ENCODE data around the gene ZNF501. TPM values are rescaled to one million over a fixed set of nuclear protein-coding genes. Genes with fewer than 3 reads are reported as not detected.

The ZNF501 gene
- total and polyA plus RNA-seq, 2 of the 13 experiments (the other 11 are each of a cell fraction or from before 2014, with no cell fraction given), result 2.4 to 2.8 TPM

- no peak overlapping the region for H3K27ac ChIP-seq (ENCODE audit: extremely low read length, insufficient read depth, low read length)
- no peaks in the 10 kb centered on the region for H4K20me1 ChIP-seq (ENCODE audit: insufficient read depth, low read length)
- H3K4me1 ChIP-seq (ENCODE audit: insufficient read depth, low read length), result no peaks in the 10 kb centered on the region
- in situ Hi-C loops (cut with HindIII; ENCODE audit: extremely low pct_ligation_motif_present, low pct_unique_long_range_greater_than_20kb), result no loop called here
- no peaks in the 10 kb centered on the region for H3K36me3 ChIP-seq (replicated peaks in 1 of 2; ENCODE audit: control insufficient read depth in 1 of 2, insufficient read depth in 2 of 2, low read length in 2 of 2)
- WGBS (ENCODE audit: low lambda C conversion rate), result 13% methylated on average over 4 of the region's 4 CpGs
- ATAC-seq, result no peak
- no peak for FAIRE-seq
- no peak overlapping the region for H3K9ac ChIP-seq (ENCODE audit: insufficient read depth, low read depth, low read length)
- no peaks in the 10 kb centered on the region for H3K9me3 ChIP-seq (ENCODE audit: low read length)
- H3K4me2 ChIP-seq (ENCODE audit: low read depth, low read length), result no peak overlapping the region
- H2AFZ ChIP-seq (ENCODE audit: low read length), result no peak overlapping the region
- intact Hi-C loops (cut with micrococcal nuclease; ENCODE audit: unreplicated experiment), result no loop called here
- no peaks in the 10 kb centered on the region for H3K79me2 ChIP-seq (ENCODE audit: insufficient read depth, low read length)
- ChIA-PET POLR2A (no interaction called here), CTCF (ENCODE audit: low intra/inter-chr PET ratio, low total read pairs) (no interaction called here)
- BruUV-seq (replicated peaks), result no TSS peak
- peaks cover 1 to 26% of the 10 kb centered on the region in 2 experiments; a peak in 4 of 5 replicates for H3K27me3 ChIP-seq (ENCODE audit: control insufficient read depth in 1 of 2, insufficient read depth in 2 of 2, low read length in 2 of 2)
- no peak for DNase-seq (ENCODE audit: low spot score)
- H3K4me3 ChIP-seq (replicated peaks in 1 of 3; ENCODE audit: insufficient read depth in 1 of 3, low read depth in 2 of 3, low read length in 3 of 3), result no peak overlapping the region
- TF ChIP-seq ZNF674 (CRISPR knock-in tag; IDR thresholded peaks at IDR 0.05; ENCODE audit: low read depth), result no peak
- no peak for TF ChIP-seq THAP8 (CRISPR knock-in tag; IDR thresholded peaks at IDR 0.05; ENCODE audit: borderline replicate concordance)
- no peak for TF ChIP-seq ZNF180 (CRISPR knock-in tag; IDR thresholded peaks at IDR 0.05; ENCODE audit: borderline replicate concordance, low read depth)
- no peak for TF ChIP-seq TSC22D2 (CRISPR knock-in tag; IDR thresholded peaks at IDR 0.05; ENCODE audit: borderline replicate concordance)
- TF ChIP-seq MBNL3 (CRISPR knock-in tag; conservative IDR thresholded peaks at IDR 0.05), result no peak
- no peak for TF ChIP-seq SP1 (IDR thresholded peaks at IDR 0.05)
- no peak for TF ChIP-seq SP1 (CRISPR knock-in tag; IDR thresholded peaks at IDR 0.05)
- no peak for TF ChIP-seq ZNF646 (CRISPR knock-in tag; IDR thresholded peaks at IDR 0.05)
- no peak for TF ChIP-seq ZUFSP (CRISPR knock-in tag; IDR thresholded peaks at IDR 0.05; ENCODE audit: borderline replicate concordance)
- TF ChIP-seq PHF8 (CRISPR knock-in tag; IDR thresholded peaks at IDR 0.05), result no peak
- no peak for TF ChIP-seq ZNF460 (CRISPR knock-in tag; IDR thresholded peaks at IDR 0.05; ENCODE audit: borderline replicate concordance)
- TF ChIP-seq STAT6 (CRISPR knock-in tag; IDR thresholded peaks at IDR 0.05; ENCODE audit: borderline replicate concordance), result no peak
- TF ChIP-seq ZNF441 (CRISPR knock-in tag; IDR thresholded peaks at IDR 0.05; ENCODE audit: borderline replicate concordance), result no peak
- no peak for TF ChIP-seq ZMYM3 (CRISPR knock-in tag; IDR thresholded peaks at IDR 0.05)
Measured at GRCh38 chr3:44680921-44681455, 48.4 kb upstream of the ZNF501 start.

Data from HepG2 (cell line).